Mucosa of descending colon (tissue), 3 donors: ENCODE measurements around the gene ELAPOR1. TPM values are rescaled to one million over a fixed set of nuclear protein-coding genes. Genes with fewer than 3 reads are reported as not detected.

Experiments
- ATAC-seq: fragments of 200-7000 bp; cut with Tn5 transposase; one replicate; pipeline ENCODE4 v1.9.1; 2020; ENCODE audit warnings: mild to moderate bottlenecking, moderate library complexity
- DNase-seq, 3 donors: peaks; one replicate each; pipeline ENCODE4 v3.0.0-alpha.2; 2020
- H3K36me3 ChIP-seq: fragments of 200-600 bp; one replicate; pipeline ENCODE4 v1.8.0; 2021; ENCODE audit warnings: low read depth, mild to moderate bottlenecking
- H3K4me1 ChIP-seq: fragments of 200-600 bp; one replicate; pipeline ENCODE4 v1.8.0; 2021; ENCODE audit warnings: low read depth, mild to moderate bottlenecking
- H3K4me3 ChIP-seq: fragments of 200-600 bp; one replicate; pipeline ENCODE4 v1.8.0; 2021; ENCODE audit warnings: mild to moderate bottlenecking
- H3K9me3 ChIP-seq: fragments of 200-600 bp; one replicate; pipeline ENCODE4 v1.8.0; 2021; ENCODE audit warnings: mild to moderate bottlenecking
- intact Hi-C, 2 donors: fragments of 100-400 bp; cut with DNase I in 1 of 2; cut with micrococcal nuclease in 1 of 2; formaldehyde crosslinking; loops; one replicate each; pipeline versions ENCODE4 v1.11.0 to v1.11.1; 2022; cut with DNase I, micrococcal nuclease
- long read RNA-seq, 2 donors: library from polyadenylated mRNA; unstranded; transcript quantifications; one replicate each; pipeline ENCODE4 v2.0.0, GENCODE V29; 2019 to 2021
- total RNA-seq, 3 donors: library from RNA; stranded (reverse); fragmentation: NEBNext Ultra II Directional in 2 of 3; extraction: Animal tissue kit (Norgen Biotek cat#: 25700) in 2 of 3; gene quantifications; one replicate each; pipeline versions ENCODE4 v1.2.1 to v1.2.4, GENCODE V29; 2021 to 2023
- TF ChIP-seq, protein P1 (sequence below): fragments of 200-600 bp; IDR thresholded peaks from one replicate; pipeline ENCODE4 v1.8.0; 2022; ENCODE audit warnings: antibody characterized with exemption, mild to moderate bottlenecking
- donor health status: DM: no; HTN: no; CAD: no; lungs with moderate emphysema.
- donor health status: DM: no; HTN: no; CAD: no.
- donor health status: DM: no; HTN: yes; CAD: no.

The ELAPOR1 gene, protein sequence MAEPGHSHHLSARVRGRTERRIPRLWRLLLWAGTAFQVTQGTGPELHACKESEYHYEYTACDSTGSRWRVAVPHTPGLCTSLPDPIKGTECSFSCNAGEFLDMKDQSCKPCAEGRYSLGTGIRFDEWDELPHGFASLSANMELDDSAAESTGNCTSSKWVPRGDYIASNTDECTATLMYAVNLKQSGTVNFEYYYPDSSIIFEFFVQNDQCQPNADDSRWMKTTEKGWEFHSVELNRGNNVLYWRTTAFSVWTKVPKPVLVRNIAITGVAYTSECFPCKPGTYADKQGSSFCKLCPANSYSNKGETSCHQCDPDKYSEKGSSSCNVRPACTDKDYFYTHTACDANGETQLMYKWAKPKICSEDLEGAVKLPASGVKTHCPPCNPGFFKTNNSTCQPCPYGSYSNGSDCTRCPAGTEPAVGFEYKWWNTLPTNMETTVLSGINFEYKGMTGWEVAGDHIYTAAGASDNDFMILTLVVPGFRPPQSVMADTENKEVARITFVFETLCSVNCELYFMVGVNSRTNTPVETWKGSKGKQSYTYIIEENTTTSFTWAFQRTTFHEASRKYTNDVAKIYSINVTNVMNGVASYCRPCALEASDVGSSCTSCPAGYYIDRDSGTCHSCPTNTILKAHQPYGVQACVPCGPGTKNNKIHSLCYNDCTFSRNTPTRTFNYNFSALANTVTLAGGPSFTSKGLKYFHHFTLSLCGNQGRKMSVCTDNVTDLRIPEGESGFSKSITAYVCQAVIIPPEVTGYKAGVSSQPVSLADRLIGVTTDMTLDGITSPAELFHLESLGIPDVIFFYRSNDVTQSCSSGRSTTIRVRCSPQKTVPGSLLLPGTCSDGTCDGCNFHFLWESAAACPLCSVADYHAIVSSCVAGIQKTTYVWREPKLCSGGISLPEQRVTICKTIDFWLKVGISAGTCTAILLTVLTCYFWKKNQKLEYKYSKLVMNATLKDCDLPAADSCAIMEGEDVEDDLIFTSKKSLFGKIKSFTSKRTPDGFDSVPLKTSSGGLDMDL
- 100 to 1,000 TPM in 2 of 3 donors, 10 to 100 TPM in 1; 30.6 to 119 (median 107) TPM for total RNA-seq
- long read RNA-seq, donor 1, partial matches to known transcripts = 2 of 9 reads
- long read RNA-seq, donor 1, other reads (novel, unspliced or antisense) = 6 of 9 reads
- long read RNA-seq, donor 2, transcript KIAA1324-203 (22 exons, 3,442 nt) = major isoform, 6 of 18 reads
- long read RNA-seq, donor 2, partial matches to known transcripts = 3 of 18 reads
- long read RNA-seq, donor 2, other reads (novel, unspliced or antisense) = 8 of 18 reads

DNA sequence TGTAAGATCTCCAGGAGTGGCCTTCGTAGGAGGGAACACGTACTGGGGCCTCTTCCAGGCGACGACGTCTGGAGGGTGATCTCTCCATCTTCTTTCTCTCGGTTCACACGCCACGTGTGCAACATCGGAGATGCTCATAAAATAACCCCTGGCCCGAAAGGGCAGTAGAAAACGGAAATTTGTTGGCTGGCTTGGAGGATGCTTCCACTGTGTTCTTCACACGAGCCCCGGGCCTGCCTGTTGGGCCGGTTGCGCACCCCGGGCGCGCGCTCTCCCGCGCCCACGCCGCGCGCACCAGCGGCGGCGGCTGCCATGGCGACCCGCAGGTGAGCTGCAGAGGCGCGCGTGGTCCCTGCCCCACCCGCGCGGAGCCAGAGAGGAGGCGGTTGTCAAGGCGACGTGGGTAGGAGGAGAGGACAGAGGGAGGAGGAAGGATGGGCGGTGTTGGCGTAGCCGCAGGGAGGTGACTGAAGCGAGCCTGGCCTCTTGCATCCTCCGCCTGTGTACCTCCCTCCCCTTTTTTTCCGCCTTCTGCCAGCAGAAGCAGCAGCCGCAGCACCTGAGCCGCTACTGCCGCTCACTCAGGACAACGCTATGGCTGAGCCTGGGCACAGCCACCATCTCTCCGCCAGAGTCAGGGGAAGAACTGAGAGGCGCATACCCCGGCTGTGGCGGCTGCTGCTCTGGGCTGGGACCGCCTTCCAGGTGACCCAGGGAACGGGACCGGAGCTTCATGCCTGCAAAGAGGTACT lies at the start of gene ELAPOR1:
TSS of gene ELAPOR1 (plus strand) at position 526 of the 752 bp plus-strand sequence. CDS start at position 595, 69 bp downstream.
- H3K9me3 ChIP-seq = no peaks in the 10 kb centered on the region
- DNase-seq (peak; percentile 81 to 91 (median 82)), ATAC-seq (peak; percentile 86)
- H3K4me1 ChIP-seq = peaks cover 5% of the 10 kb centered on the region
- intact Hi-C loops = no loop called here
- TF ChIP-seq, protein P1, sequence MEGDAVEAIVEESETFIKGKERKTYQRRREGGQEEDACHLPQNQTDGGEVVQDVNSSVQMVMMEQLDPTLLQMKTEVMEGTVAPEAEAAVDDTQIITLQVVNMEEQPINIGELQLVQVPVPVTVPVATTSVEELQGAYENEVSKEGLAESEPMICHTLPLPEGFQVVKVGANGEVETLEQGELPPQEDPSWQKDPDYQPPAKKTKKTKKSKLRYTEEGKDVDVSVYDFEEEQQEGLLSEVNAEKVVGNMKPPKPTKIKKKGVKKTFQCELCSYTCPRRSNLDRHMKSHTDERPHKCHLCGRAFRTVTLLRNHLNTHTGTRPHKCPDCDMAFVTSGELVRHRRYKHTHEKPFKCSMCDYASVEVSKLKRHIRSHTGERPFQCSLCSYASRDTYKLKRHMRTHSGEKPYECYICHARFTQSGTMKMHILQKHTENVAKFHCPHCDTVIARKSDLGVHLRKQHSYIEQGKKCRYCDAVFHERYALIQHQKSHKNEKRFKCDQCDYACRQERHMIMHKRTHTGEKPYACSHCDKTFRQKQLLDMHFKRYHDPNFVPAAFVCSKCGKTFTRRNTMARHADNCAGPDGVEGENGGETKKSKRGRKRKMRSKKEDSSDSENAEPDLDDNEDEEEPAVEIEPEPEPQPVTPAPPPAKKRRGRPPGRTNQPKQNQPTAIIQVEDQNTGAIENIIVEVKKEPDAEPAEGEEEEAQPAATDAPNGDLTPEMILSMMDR = no peak
- no peak within 1 kb of the TSS for H3K4me3 ChIP-seq
- no peaks in the 10 kb centered on the region for H3K36me3 ChIP-seq

DNA sequence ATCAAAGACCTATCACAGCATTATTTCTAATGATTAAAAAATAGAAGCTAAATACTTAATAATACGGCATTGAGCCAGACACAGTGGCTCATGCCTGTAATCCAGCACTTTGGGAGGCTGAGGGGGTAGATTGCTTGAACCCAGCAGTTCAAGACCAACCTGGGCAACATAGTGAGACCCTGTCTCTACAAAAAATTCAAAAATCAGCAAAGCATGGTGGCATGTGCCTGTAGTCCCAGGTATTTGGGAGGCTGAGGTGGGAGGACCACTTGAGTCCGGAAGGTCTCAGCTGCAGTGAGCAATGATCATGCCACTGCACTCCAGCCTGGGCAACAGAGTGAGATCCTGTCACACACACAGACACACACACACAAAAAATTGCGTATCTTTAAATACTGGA lies 48.8 kb upstream of the ELAPOR1 start:
- Histone ChIP-seq H3K4me3 (no peak overlapping the region), H3K36me3 (no peaks in the 10 kb centered on the region), H3K4me1 (no peaks in the 10 kb centered on the region), H3K9me3 (no peaks in the 10 kb centered on the region)
- intact Hi-C loops = no loop called here
- ATAC-seq = no peak
- DNase-seq = no peak
- TF ChIP-seq, protein P1 = no peak

DNA sequence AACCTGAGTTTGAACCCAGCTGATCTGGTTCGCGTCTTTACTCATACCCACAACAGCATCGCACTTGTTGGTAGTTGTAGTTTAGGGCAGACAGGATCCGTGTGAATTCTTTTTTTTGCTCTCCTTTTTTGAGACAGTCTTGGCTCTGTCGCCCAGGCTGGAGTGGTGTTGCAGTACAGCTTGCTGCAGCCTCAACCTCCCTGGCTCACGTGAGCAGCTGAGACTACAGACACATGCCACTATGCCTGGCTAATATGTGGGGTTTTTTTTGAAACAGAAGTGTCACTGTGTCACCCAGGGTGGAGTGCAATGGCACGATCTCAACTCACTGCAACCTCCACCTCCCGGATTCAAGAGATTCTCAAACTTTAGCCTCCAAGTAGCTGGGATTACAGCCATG lies 46.0 kb upstream of the ELAPOR1 start:
- no peaks in the 10 kb centered on the region for H3K4me1 ChIP-seq
- no peaks in the 10 kb centered on the region for H3K36me3 ChIP-seq
- TF ChIP-seq, protein P1 = no peak
- DNase-seq = no peak
- ATAC-seq = no peak
- intact Hi-C loops = no loop called here
- no peaks in the 10 kb centered on the region for H3K9me3 ChIP-seq
- no peak overlapping the region for H3K4me3 ChIP-seq

DNA sequence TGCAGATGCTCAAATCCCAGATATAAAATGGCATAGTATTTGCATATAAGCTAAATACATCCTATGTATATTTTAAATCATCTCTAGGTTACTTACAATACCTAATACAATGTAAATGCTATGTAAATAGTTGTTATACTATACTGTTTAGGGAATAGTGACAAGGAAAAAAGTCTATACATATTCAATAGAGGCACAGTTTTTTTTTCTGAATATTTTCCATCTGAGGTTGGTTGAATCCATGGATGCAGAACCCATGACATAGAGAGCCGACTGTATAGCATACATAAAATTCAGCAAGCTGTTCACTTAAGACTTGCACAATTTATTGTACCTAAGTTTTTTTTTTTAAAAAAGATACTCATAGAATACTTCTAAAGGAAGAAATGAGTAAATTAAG lies 44.6 kb upstream of the ELAPOR1 start:
- ATAC-seq = no peak

More for the DNA sequence above, 44.6 kb upstream of the ELAPOR1 start:
- TF ChIP-seq, protein P1 = no peak
- DNase-seq = no peak
- H3K4me3 ChIP-seq = no peak overlapping the region
- no peaks in the 10 kb centered on the region for H3K9me3 ChIP-seq
- H3K36me3 ChIP-seq = no peaks in the 10 kb centered on the region
- intact Hi-C loops = no loop called here
- no peaks in the 10 kb centered on the region for H3K4me1 ChIP-seq
